MG63 (cell line): Measurements from ENCODE around the gene HES4. TPM values are rescaled to one million over a fixed set of nuclear protein-coding genes. Genes with fewer than 3 reads are reported as not detected.

Experiments
- DNase-seq: peaks from one replicate; pipeline ENCODE4 v3.0.0-alpha.2; 2020
- H3K27me3 ChIP-seq: fragments of 250-450 bp; sonication (Bioruptor Pico); 2 replicates; pipeline ENCODE4 v1.5.1; 2020; ENCODE audit warnings: mild to moderate bottlenecking, moderate library complexity
- H3K36me3 ChIP-seq: fragments of 250-450 bp; sonication (Bioruptor Pico); 2 replicates; pipeline ENCODE4 v1.5.1; 2020; ENCODE audit warnings: mild to moderate bottlenecking, moderate library complexity
- H3K4me3 ChIP-seq: fragments of 250-450 bp; sonication (Bioruptor Pico); 2 replicates; pipeline ENCODE4 v1.5.1; 2020; ENCODE audit warnings: mild to moderate bottlenecking, moderate library complexity
- H3K9me3 ChIP-seq: fragments of 250-450 bp; sonication (Bioruptor Pico); 2 replicates; pipeline ENCODE4 v1.5.1; 2020; ENCODE audit warnings: mild to moderate bottlenecking, moderate library complexity
- total RNA-seq: library from RNA; depleted of rRNA; stranded (reverse); fragments of >200 nt; shearing (Covaris generic); gene quantifications from 2 replicates; pipeline ENCODE4 v1.2.3, GENCODE V29; 2014; ENCODE audit warnings: low replicate concordance; rRNA removed

The HES4 gene
- 17.6 and 25.5 TPM in 2 replicates for total RNA-seq

GRCh38 chr1:999725-1000356 lies at the start of gene HES4:
Gene HES4 (minus strand): TSS chr1:1000097. CDS start chr1:999973, 124 bp downstream.
- H3K27me3 ChIP-seq, result no peaks in the 10 kb centered on the region
- peak within 1 kb of the TSS; percentile 84 for H3K4me3 ChIP-seq
- H3K9me3 ChIP-seq, result no peaks in the 10 kb centered on the region
- peak; percentile 94 for DNase-seq
- no peaks in the 10 kb centered on the region for H3K36me3 ChIP-seq

- Histone ChIP-seq H3K4me3 (no peak overlapping the region), H3K9me3 (no peaks in the 10 kb centered on the region), H3K36me3 (peaks cover 8% of the 10 kb centered on the region; the same call in 1 of the 2 replicates), H3K27me3 (no peaks in the 10 kb centered on the region)
- no peak for DNase-seq
These were observed 48.9 kb upstream of the HES4 start for GRCh38 chr1:1048765-1049164.

- H3K36me3 ChIP-seq, result peaks cover 8% of the 10 kb centered on the region
- DNase-seq, result no peak
These were observed 48.1 kb upstream of the HES4 start for GRCh38 chr1:1047963-1048362.

GRCh38 chr1:1047407-1047806 lies 47.5 kb upstream of the HES4 start:
- Histone ChIP-seq H3K27me3 (no peaks in the 10 kb centered on the region), H3K36me3 (peaks cover 8% of the 10 kb centered on the region), H3K4me3 (no peak overlapping the region), H3K9me3 (no peaks in the 10 kb centered on the region)
- no peak for DNase-seq

More at GRCh38 chr1:1047963-1048362, 48.1 kb upstream of the HES4 start:
- H3K4me3 ChIP-seq, result no peak overlapping the region
- H3K27me3 ChIP-seq, result no peaks in the 10 kb centered on the region
- H3K9me3 ChIP-seq, result no peaks in the 10 kb centered on the region

- H3K4me3 ChIP-seq, result no peak overlapping the region
- no peaks in the 10 kb centered on the region for H3K9me3 ChIP-seq
- H3K36me3 ChIP-seq, result peaks cover 10% of the 10 kb centered on the region
- DNase-seq, result no peak
- no peaks in the 10 kb centered on the region for H3K27me3 ChIP-seq
These were observed 46.9 kb upstream of the HES4 start for GRCh38 chr1:1046767-1047166.

- DNase-seq, result no peak
- Histone ChIP-seq H3K27me3 (no peaks in the 10 kb centered on the region), H3K36me3 (peaks cover 5% of the 10 kb centered on the region), H3K4me3 (no peak overlapping the region), H3K9me3 (no peaks in the 10 kb centered on the region)
These were observed 46.3 kb upstream of the HES4 start for GRCh38 chr1:1046243-1046642.

- DNase-seq, result no peak
- Histone ChIP-seq H3K9me3 (no peaks in the 10 kb centered on the region), H3K36me3 (peaks cover 5% of the 10 kb centered on the region), H3K4me3 (no peak overlapping the region), H3K27me3 (no peaks in the 10 kb centered on the region)
These were observed 45.2 kb upstream of the HES4 start for GRCh38 chr1:1045129-1045528.

GRCh38 chr1:1044455-1045078 lies 44.7 kb upstream of the HES4 start:
- Histone ChIP-seq H3K9me3 (no peaks in the 10 kb centered on the region), H3K36me3 (peaks cover 5% of the 10 kb centered on the region), H3K27me3 (no peaks in the 10 kb centered on the region), H3K4me3 (no peak overlapping the region)
- DNase-seq, result no peak

GRCh38 chr1:1043921-1044320 lies 44.0 kb upstream of the HES4 start:
- Histone ChIP-seq H3K4me3 (no peak overlapping the region), H3K36me3 (peaks cover 5% of the 10 kb centered on the region), H3K9me3 (no peaks in the 10 kb centered on the region), H3K27me3 (no peaks in the 10 kb centered on the region)
- DNase-seq, result no peak

- DNase-seq, result no peak
- H3K27me3 ChIP-seq, result no peaks in the 10 kb centered on the region
- no peaks in the 10 kb centered on the region for H3K9me3 ChIP-seq
- H3K4me3 ChIP-seq, result no peak overlapping the region
- H3K36me3 ChIP-seq, result peaks cover 5% of the 10 kb centered on the region
These were observed 43.5 kb upstream of the HES4 start for GRCh38 chr1:1043411-1043810.

- no peak for DNase-seq
- Histone ChIP-seq H3K36me3 (peaks cover 5% of the 10 kb centered on the region), H3K4me3 (no peak overlapping the region), H3K27me3 (no peaks in the 10 kb centered on the region), H3K9me3 (no peaks in the 10 kb centered on the region)
These were observed 42.9 kb upstream of the HES4 start for GRCh38 chr1:1042835-1043234.

GRCh38 chr1:1041873-1042272 lies 42.0 kb upstream of the HES4 start:
- H3K9me3 ChIP-seq, result no peaks in the 10 kb centered on the region
- H3K36me3 ChIP-seq, result peaks cover 5% of the 10 kb centered on the region
- DNase-seq, result no peak
- no peak overlapping the region for H3K4me3 ChIP-seq
- no peaks in the 10 kb centered on the region for H3K27me3 ChIP-seq

- Histone ChIP-seq H3K27me3 (no peaks in the 10 kb centered on the region), H3K4me3 (no peak overlapping the region), H3K36me3 (peaks cover 5% of the 10 kb centered on the region), H3K9me3 (no peaks in the 10 kb centered on the region)
- DNase-seq, result no peak
These were observed 41.2 kb upstream of the HES4 start for GRCh38 chr1:1041092-1041523.

GRCh38 chr1:1040004-1040991 lies 40.4 kb upstream of the HES4 start:
- DNase-seq, result peak; percentile 49
- Histone ChIP-seq H3K27me3 (no peaks in the 10 kb centered on the region), H3K4me3 (no peak overlapping the region), H3K36me3 (peaks cover 5% of the 10 kb centered on the region), H3K9me3 (no peaks in the 10 kb centered on the region)

- Histone ChIP-seq H3K27me3 (no peaks in the 10 kb centered on the region), H3K4me3 (no peak overlapping the region), H3K36me3 (peaks cover 3% of the 10 kb centered on the region), H3K9me3 (no peaks in the 10 kb centered on the region)
- no peak for DNase-seq
These were observed 39.4 kb upstream of the HES4 start for GRCh38 chr1:1039145-1039910.

GRCh38 chr1:1038694-1039093 lies 38.8 kb upstream of the HES4 start:
- Histone ChIP-seq H3K27me3 (no peaks in the 10 kb centered on the region), H3K4me3 (no peak overlapping the region), H3K9me3 (no peaks in the 10 kb centered on the region), H3K36me3 (peaks cover 3% of the 10 kb centered on the region)
- no peak for DNase-seq
